Activated T-cell treated with anti-CD3 and anti-CD28 coated beads, Interleukin-2, amount 50 U/mL, for 72 hours (primary cell): ENCODE data around the gene HOXC11. TPM values are rescaled to one million over a fixed set of nuclear protein-coding genes. Genes with fewer than 3 reads are reported as not detected.
A peak's percentile ranks its signal among the peaks of the same experiment; 100 is the strongest.

Experiments used
- ATAC-seq, 2 donors: fragments of 150-1000 bp; cut with Tn5 transposase; replicated peaks in 1 of 2; 2 replicates each; pipeline ENCODE4 v1.10.0; 2021; ENCODE audit warnings: moderate library complexity in 2 of 2, mild to moderate bottlenecking in 1 of 2
- DNase-seq, 2 donors: peaks; one replicate each; pipeline ENCODE4 v3.0.0; 2021 to 2022; ENCODE audit warnings: mixed read lengths in 1 of 2
- H3K27ac Mint-ChIP-seq: one replicate; pipeline ENCODE4 v1.8.0; 2022; ENCODE audit warnings: mild to moderate bottlenecking, moderate library complexity, mixed read lengths
- H3K27me3 Mint-ChIP-seq: one replicate; pipeline ENCODE4 v1.8.0; 2022; ENCODE audit warnings: low read depth, mixed read lengths
- H3K36me3 Mint-ChIP-seq, 2 donors: one replicate each; pipeline ENCODE4 v1.8.0; 2022; ENCODE audit warnings: mixed read lengths in 2 of 2, mild to moderate bottlenecking in 1 of 2; ENCODE audit not compliant: insufficient read depth in 2 of 2
- H3K4me1 Mint-ChIP-seq: one replicate; pipeline ENCODE4 v1.8.0; 2022; ENCODE audit warnings: low read depth, mixed read lengths
- H3K4me3 Mint-ChIP-seq, 2 donors: one replicate each; pipeline ENCODE4 v1.8.0; 2022; ENCODE audit warnings: mild to moderate bottlenecking in 2 of 2, mixed read lengths in 2 of 2, moderate library complexity in 2 of 2
- H3K9me3 Mint-ChIP-seq, 2 donors: one replicate each; pipeline ENCODE4 v1.8.0; 2022; ENCODE audit warnings: mixed read lengths in 2 of 2
- total RNA-seq, 2 donors: library from RNA; stranded (reverse); gene quantifications; one replicate each; pipeline ENCODE4 v1.2.3, GENCODE V29; 2022

HOXC11 gene
- total RNA-seq, 2 donors from 2014 or later, result not detected

DNA sequence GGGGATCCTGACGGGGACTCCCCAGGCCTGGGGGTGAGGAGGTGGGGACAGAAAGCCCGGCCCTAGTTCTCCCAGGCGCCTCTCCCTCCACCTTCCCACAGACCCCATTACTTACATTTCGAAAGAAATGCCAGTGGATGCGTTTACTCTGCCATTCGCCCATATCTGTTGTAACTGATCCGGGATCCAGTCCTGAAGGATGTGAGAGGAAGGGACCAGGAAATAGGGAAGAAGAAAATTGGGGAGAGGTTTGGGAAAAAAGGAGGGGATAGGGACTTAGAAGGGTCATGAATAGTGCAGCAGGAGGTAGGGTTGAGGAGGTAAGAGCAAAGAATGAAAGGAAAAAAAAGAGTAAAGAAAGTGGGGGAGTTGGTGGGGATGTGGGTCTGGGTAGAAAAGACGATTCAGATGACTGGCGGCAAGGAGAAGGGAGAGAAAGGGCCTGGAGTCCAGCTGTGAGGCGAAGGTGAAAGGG lies 17.1 kb upstream of the HOXC11 start:
- Mint-ChIP-seq H3K27me3 (peaks cover 93% of the 10 kb centered on the region), H3K4me3 (peak overlapping the region in 1 of 2 donors; percentile 15), H3K4me1 (peaks cover 51% of the 10 kb centered on the region), H3K27ac (peak overlapping the region; percentile 14), H3K9me3 (no peaks in the 10 kb centered on the region), H3K36me3 (no peaks in the 10 kb centered on the region)
- no peak for ATAC-seq
- DNase-seq, result no peak

DNA sequence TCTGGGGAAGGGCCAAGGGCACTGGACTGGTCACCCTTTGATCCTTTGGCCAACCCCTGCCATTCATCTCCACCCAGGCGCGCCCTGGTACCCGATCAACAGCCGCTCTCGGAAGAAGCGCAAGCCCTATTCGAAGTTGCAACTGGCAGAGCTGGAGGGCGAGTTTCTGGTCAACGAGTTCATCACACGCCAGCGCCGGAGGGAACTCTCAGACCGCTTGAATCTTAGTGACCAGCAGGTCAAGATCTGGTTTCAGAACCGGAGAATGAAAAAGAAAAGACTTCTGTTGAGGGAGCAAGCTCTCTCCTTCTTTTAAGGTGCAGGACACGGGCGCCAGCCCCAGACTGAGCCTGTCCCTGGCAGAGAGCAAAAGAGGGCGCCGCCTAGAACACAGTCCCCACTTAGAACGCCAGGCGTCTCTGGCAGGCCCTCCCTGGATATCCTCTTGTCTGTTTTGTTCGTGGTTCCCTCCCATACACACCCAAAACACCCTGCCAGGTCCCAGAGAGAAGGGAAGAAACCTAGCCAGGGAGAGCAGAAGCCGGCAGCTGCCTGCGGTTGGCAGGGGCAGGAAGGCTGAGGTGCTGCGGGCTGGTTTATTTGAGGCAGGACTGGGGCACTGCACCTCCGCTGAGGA lies 16.6 kb upstream of the HOXC11 start:
- peaks cover 88% of the 10 kb centered on the region for H3K27me3 Mint-ChIP-seq
- no peaks in the 10 kb centered on the region for H3K9me3 Mint-ChIP-seq
- H3K4me1 Mint-ChIP-seq, result peaks cover 48% of the 10 kb centered on the region
- peak overlapping the region; percentile 48 for H3K27ac Mint-ChIP-seq
- no peaks in the 10 kb centered on the region for H3K36me3 Mint-ChIP-seq
- DNase-seq, result no peak
- ATAC-seq, result peak in 1 of 2 donors; percentile 64
- H3K4me3 Mint-ChIP-seq, result peak overlapping the region in 1 of 2 donors; percentile 15

DNA sequence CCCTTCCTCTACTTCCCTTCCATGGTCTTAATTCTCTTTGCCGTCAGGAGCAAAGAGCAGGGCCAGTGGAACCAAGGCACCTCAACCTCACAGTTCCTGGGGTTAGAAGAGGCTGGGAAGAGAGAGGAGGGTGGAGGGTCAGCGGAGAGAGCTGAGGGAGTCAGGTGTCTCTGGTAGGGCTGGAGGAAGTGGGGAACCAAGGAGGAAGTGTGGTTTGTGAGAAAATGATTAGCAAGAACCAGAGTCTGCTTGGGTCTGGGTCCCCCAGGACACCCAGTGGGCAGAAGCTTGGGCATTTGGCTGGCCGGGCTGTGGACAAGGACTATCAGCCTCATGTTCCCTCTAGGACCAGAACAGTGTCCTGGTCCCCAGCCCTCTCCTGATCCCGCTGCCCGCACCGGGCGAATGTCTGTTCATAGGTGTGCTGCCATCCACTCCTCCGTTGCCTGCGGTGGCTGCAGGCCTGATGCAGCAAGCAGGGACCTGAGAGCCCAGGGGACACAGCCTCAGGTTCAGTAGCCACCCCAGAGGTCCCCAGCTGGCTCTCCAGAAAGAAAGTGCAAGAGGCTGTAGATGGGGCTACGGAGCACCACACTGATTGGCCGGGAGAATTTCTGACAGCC lies 15.9 kb upstream of the HOXC11 start:
- Mint-ChIP-seq H3K27ac (no peak overlapping the region), H3K4me3 (no peak overlapping the region), H3K9me3 (no peaks in the 10 kb centered on the region), H3K4me1 (peaks cover 41% of the 10 kb centered on the region), H3K36me3 (no peaks in the 10 kb centered on the region), H3K27me3 (peaks cover 87% of the 10 kb centered on the region)
- peak in 1 of 2 donors; percentile 20 for ATAC-seq
- DNase-seq, result no peak

DNA sequence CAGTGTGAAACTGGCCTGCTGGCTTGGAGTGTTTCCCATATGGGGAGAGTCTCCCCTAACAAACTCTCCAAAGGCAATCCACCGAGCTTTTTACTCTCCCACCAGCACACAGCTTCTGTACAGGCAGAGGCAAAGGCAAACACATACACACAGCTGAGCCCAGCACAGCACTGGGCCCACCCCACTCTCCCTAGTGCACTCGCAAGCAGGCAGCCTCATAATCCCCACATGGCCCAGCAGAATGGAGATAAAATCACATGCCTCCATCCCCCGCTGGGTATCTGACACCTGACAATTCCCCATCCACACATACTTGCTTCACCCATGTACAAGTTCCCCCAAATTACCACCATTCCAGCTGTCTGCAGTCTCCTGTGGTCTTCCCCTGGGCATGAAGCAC lies 14.8 kb upstream of the HOXC11 start:
- Mint-ChIP-seq H3K4me3 (no peak overlapping the region), H3K9me3 (no peaks in the 10 kb centered on the region), H3K4me1 (peaks cover 35% of the 10 kb centered on the region), H3K27me3 (peaks cover 85% of the 10 kb centered on the region), H3K36me3 (no peaks in the 10 kb centered on the region), H3K27ac (no peak overlapping the region)
- ATAC-seq (no peak), DNase-seq (no peak)

DNA sequence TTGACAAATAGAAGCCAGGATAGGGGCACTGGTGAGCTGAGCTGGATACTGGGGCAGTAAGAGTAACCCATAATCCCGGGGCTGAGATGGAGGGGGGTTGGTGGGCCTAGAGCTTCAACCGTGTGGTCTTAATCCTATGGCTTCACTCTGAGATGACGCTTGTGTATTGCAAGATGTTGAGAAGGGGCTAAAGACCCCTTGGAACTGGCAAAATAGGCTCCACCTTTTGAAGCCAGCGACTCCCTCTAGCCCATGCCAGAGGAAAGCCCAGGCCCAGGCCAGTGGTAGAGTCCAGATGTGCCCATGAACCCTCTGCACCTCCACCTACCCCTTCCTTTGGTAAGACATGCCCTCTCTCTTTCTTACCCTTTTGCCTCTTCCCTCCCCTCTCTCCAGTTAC lies 13.6 kb upstream of the HOXC11 start:
- H3K9me3 Mint-ChIP-seq, result no peaks in the 10 kb centered on the region
- peaks cover 40% of the 10 kb centered on the region for H3K4me1 Mint-ChIP-seq
- ATAC-seq, result no peak
- no peak overlapping the region for H3K4me3 Mint-ChIP-seq
- H3K27me3 Mint-ChIP-seq, result peaks cover 85% of the 10 kb centered on the region
- H3K36me3 Mint-ChIP-seq, result no peaks in the 10 kb centered on the region
- DNase-seq, result no peak
- peak overlapping the region; percentile 31 for H3K27ac Mint-ChIP-seq

DNA sequence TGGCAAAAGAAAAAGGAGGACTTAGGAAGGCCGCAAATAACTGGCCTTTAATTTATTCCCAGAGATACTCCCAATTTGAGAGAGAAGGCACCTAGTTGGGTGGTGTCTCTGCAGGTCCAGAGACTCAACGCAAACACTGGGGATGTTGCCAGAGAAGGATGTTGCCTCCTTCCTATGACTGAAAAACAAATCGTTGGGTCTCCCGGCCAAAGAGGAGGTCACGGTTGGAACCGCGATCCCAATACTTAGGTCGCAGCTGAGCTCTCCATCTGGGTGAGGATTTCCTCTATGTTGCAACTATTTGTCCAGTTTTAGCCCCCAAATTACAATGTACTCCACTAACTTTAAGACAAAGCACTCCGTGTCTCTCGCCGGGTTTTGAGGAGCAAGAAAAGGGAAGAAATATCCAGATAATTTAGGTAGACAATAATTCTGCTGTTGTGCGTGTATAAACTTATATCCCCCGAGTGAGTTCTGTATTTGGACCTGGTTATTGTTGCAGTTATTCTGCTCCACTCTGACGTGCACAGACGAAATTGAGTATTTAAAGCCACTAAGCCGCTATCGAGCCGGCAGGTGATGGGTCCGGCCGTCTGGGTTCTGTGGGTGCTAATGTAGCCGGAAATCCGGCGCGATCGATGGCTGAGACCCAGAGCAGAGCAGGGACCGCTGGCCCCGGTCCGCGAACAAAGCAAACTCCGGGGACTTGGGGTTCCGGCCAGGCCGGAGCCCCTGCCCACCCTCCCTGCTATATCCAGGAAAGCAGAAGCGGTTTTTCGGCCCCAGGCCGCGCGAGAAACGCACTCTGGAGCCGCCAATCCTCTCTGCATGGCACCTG lies 12.5 kb upstream of the HOXC11 start:
- Mint-ChIP-seq H3K9me3 (no peaks in the 10 kb centered on the region), H3K27me3 (peaks cover 91% of the 10 kb centered on the region), H3K27ac (peak overlapping the region; percentile 43), H3K4me1 (peaks cover 48% of the 10 kb centered on the region), H3K36me3 (no peaks in the 10 kb centered on the region), H3K4me3 (peak overlapping the region; percentile 37 to 41)
- ATAC-seq (no peak), DNase-seq (no peak)

DNA sequence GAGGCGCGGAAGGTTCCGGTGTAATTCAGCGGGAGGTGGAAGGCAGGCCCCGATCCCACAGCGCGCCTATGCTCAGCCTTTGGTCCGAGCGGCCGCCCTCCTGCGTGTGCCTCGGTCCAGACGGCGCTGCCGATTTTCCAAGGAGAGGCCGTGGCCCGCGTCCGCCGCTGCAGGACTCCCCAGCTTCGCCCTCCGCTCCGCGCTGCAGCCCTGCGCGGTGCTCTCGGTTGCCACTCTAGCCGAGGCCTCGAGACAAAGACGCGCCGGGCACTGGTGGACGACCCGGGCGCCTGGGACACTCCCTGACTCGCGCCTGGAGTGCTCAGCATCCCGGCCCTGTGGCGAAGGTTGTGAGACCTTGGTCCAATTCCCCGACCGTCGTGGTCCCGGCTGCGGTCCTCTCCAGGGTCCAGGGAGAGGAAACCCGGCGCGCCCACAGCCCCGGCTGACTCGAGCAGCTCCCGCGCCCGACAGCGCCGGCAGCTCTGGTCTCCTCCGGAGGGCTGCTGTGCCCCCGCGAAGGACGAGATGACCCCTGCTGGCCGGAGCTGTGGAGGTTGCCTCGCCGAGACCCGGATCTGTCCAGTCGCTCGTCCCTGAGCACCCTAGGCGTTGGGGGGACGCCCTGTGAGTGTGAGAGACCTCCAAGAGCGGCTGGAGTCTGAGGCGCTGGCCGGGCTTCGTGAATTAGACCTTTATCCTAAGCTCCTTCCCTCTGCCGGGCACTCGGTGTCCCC lies 11.7 kb upstream of the HOXC11 start:
- peaks cover 92% of the 10 kb centered on the region for H3K27me3 Mint-ChIP-seq
- no peak for DNase-seq
- H3K9me3 Mint-ChIP-seq, result no peaks in the 10 kb centered on the region
- peaks cover 47% of the 10 kb centered on the region for H3K4me1 Mint-ChIP-seq
- no peaks in the 10 kb centered on the region for H3K36me3 Mint-ChIP-seq
- H3K4me3 Mint-ChIP-seq, result peak overlapping the region in 1 of 2 donors; percentile 23
- ATAC-seq, result no peak
- no peak overlapping the region for H3K27ac Mint-ChIP-seq

DNA sequence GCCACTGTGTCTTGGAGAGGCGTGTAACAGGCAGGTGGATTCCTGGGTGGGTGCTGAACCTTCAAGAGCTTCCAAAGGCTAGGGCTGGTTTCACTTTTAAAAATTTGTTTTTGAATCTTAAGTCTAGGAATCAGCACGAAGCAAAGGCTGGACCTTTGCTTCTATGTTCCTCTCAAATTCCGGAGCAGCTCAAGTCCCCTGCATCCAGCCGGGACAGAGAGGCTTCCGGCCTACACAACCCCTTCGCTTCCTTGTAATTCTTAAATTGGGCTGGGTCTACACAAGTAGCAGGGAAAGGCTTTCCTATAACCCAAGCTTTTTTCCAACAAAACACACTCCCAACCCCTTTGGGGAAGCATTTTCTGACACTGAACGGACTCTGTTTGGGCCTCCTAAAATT lies 9.9 kb upstream of the HOXC11 start:
- DNase-seq (no peak), ATAC-seq (no peak)
- Mint-ChIP-seq H3K4me1 (peaks cover 47% of the 10 kb centered on the region), H3K27ac (no peak overlapping the region), H3K4me3 (no peak overlapping the region), H3K36me3 (no peaks in the 10 kb centered on the region), H3K9me3 (no peaks in the 10 kb centered on the region), H3K27me3 (peaks cover 92% of the 10 kb centered on the region)

DNA sequence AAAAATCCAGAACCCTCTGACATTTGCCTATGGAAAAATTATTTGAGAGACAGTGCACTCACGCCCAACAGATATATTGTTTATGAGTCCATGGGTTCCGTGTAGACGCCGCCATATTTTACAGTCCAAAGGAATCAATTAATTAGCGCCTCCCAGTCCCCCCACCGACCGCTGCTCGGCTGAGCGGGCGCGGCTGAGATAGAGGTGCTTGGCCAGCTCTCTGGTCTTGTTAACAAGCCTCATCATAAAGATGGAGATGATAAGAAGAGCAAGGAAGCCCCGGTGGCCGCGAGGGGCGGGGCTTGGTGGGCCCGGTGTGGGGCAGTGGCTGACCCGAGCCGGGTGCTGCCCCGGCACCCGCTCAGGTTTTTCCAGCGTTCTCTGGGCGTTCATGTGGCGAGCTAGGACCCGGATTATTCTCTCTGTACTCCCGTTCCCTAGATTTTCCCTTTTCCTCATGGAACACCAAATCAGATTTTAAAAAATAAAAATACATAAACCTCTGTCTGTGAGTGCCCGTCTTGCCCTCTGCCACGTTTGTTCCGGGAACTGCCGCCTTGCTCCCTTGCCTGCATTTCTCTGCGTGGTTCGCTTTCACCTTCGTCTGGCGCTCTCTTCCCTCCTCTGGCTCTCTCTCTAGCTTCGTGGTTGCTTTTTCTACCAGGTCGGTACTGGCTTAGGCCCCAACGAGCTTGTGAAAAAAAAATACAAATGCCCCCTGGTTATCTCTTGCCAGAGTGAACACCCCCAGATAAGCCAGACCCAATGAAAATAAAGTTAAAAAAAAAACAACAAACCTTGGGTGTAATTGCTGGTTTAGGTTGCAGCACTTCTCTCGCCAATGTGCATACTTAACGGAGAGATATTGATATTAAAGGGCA lies 9.3 kb upstream of the HOXC11 start:
- peak overlapping the region; percentile 71 for H3K27ac Mint-ChIP-seq
- no peak for DNase-seq
- H3K4me3 Mint-ChIP-seq, result peak overlapping the region; percentile 52 to 76

DNA sequence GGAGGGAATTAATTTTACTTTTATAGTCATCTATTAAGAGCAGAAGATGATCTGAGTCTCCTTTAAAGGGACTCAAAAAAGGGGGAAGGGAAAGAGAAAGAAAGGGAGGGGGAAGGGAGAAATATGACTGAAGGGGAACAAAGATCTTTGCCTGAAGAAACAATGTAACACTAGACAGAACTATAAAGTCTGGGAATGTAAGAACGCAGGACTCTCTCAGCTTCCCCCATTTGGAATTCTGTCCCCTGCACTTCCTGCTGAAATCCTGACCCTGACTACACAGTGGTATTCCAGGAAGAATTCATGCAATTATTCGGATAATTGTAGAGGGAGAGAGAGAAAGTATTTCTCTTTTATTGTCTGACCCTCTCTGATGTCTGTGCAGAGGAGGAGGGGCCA lies 8.6 kb upstream of the HOXC11 start:
- Mint-ChIP-seq H3K27ac (no peak overlapping the region), H3K4me3 (peak overlapping the region; percentile 52 to 76)

More for the DNA sequence above, 9.3 kb upstream of the HOXC11 start:
- ATAC-seq, result no peak
- H3K4me1 Mint-ChIP-seq, result peaks cover 47% of the 10 kb centered on the region
- H3K36me3 Mint-ChIP-seq, result no peaks in the 10 kb centered on the region
- no peaks in the 10 kb centered on the region for H3K9me3 Mint-ChIP-seq
- peaks cover 92% of the 10 kb centered on the region for H3K27me3 Mint-ChIP-seq

DNA sequence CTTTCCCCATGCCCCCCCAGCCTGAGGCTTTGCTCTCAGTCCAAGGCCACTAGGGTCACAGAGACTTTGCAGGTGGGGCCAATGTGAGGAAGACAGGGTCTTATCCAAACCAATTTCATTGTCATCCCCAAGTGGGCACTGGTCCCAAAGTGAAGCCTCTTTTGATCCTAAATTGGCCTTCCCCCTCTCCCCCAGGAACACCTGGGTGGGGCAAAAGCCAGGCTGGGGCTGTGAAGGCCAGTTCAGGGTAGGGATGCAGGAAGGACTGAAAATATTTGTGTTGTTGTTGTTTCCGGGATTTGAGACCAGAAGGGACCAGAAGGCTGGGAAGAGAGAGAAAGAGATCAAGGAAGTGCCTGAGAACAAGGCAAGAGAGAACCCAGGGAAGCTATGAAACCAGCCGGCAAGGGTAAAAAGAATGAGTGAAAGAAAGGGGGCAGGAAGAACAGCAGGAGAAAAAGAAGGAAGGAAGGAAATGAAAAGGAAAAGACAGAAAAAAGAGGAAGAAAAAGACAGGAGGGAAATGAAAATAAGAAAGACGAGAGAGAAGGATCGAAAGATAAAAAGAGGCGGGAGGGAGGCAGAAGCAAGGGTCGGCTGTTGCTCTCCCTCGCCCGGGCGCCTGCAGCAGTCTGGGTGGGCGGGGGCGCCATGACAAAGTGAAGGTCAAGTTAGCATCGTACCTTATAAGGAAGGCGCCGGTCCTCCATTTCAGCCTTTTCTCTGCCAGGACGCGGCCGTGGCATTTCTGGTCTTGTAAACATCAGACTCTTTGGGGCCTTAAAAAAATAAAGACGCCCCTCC lies 7.4 kb upstream of the HOXC11 start:
- ATAC-seq (no peak), DNase-seq (no peak)
- no peak overlapping the region for H3K27ac Mint-ChIP-seq
- peaks cover 92% of the 10 kb centered on the region for H3K27me3 Mint-ChIP-seq
- H3K4me3 Mint-ChIP-seq, result peak overlapping the region; percentile 11 to 41
- no peaks in the 10 kb centered on the region for H3K9me3 Mint-ChIP-seq
- H3K36me3 Mint-ChIP-seq, result no peaks in the 10 kb centered on the region
- peaks cover 36% of the 10 kb centered on the region for H3K4me1 Mint-ChIP-seq

More for the DNA sequence above, 8.6 kb upstream of the HOXC11 start:
- peaks cover 92% of the 10 kb centered on the region for H3K27me3 Mint-ChIP-seq
- peaks cover 47% of the 10 kb centered on the region for H3K4me1 Mint-ChIP-seq
- H3K36me3 Mint-ChIP-seq, result no peaks in the 10 kb centered on the region
- DNase-seq (no peak), ATAC-seq (no peak)
- H3K9me3 Mint-ChIP-seq, result no peaks in the 10 kb centered on the region
